ENCODE results near the gene LAGE3.

- TF ChIP-seq EZH2 (IDR thresholded peaks at IDR 0.05; ENCODE audit: borderline replicate concordance, control insufficient read depth, low read depth, low read length) (no peak), ATF3 (IDR thresholded peaks at IDR 0.05; ENCODE audit: borderline replicate concordance, extremely low read depth, low read depth, low read length) (no peak), ETV6 (conservative IDR thresholded peaks at IDR 0.05 in 1 of 2, IDR thresholded peaks at IDR 0.05 in 1 of 2; ENCODE audit: borderline replicate concordance in 1 of 2, low read depth in 1 of 2) (no peak), PAX8 (IDR thresholded peaks at IDR 0.05) (no peak), GABPA (IDR thresholded peaks at IDR 0.05; ENCODE audit: low read depth) (no peak), BRCA1 (IDR thresholded peaks at IDR 0.05; ENCODE audit: low read depth, low read length) (no peak)
Measured at GRCh38 chrX:154473683-154474082, 5.4 kb downstream of the LAGE3 start.

All from GM12878 (cell line).